Kidney epithelial cell (primary cell): ENCODE results near the gene C1QTNF12. TPM values are rescaled to one million over a fixed set of nuclear protein-coding genes. Genes with fewer than 3 reads are reported as not detected.

Source experiments
- DNase-seq: peaks from one replicate; pipeline ENCODE4 v3.0.0-alpha.2; 2010; ENCODE audit warnings: low read depth
- H3K27me3 ChIP-seq: 2 replicates; pipeline ENCODE4 v1.6.0; 2011; ENCODE audit warnings: low read length; ENCODE audit not compliant: control insufficient read depth, insufficient read depth
- H3K36me3 ChIP-seq: 2 replicates; pipeline ENCODE4 v1.5.1; 2011; ENCODE audit warnings: low read length; ENCODE audit not compliant: control insufficient read depth, insufficient read depth
- H3K4me3 ChIP-seq: 2 replicates; pipeline ENCODE4 v1.5.1; 2011; ENCODE audit warnings: low read depth, mild to moderate bottlenecking, control low read depth, low read length
- total RNA-seq: library from RNA; depleted of rRNA; stranded (reverse); fragments of >200 nt; gene quantifications from 2 replicates; pipeline ENCODE4 v1.2.3, GENCODE V29; 2015
- TF ChIP-seq, protein P1 (sequence below): IDR thresholded peaks from 2 replicates; pipeline ENCODE4 v1.5.1; 2011; ENCODE audit warnings: mild to moderate bottlenecking, moderate library complexity, low read length, control low read depth, inconsistent platforms; ENCODE audit not compliant: insufficient read depth, poor library complexity, severe bottlenecking

C1QTNF12 gene
- total RNA-seq, 1 donor from 2014 or later, result 0.88 TPM

DNA sequence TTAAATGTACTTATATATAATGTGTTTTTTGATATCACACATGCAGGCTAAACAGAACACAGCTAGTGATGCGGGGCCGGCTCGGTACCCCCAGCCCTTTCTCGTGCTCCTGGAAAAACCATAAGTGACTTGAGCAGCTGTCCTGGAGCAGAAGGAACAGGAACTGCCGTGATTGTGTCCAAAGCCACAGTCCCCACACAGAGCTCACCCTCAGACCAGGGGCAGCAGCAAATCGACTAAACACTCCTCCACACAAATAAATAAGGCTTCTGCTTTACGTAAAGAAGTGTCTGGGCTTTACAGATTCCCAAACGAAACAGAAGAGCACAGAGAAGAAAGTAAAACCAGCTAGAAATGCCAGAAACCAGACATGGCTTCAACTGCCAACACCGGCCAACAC is 17.5 kb upstream of the C1QTNF12 start:
- no peak overlapping the region for H3K4me3 ChIP-seq
- no peak for DNase-seq
- TF ChIP-seq, protein P1, sequence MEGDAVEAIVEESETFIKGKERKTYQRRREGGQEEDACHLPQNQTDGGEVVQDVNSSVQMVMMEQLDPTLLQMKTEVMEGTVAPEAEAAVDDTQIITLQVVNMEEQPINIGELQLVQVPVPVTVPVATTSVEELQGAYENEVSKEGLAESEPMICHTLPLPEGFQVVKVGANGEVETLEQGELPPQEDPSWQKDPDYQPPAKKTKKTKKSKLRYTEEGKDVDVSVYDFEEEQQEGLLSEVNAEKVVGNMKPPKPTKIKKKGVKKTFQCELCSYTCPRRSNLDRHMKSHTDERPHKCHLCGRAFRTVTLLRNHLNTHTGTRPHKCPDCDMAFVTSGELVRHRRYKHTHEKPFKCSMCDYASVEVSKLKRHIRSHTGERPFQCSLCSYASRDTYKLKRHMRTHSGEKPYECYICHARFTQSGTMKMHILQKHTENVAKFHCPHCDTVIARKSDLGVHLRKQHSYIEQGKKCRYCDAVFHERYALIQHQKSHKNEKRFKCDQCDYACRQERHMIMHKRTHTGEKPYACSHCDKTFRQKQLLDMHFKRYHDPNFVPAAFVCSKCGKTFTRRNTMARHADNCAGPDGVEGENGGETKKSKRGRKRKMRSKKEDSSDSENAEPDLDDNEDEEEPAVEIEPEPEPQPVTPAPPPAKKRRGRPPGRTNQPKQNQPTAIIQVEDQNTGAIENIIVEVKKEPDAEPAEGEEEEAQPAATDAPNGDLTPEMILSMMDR, result no peak
- H3K36me3 ChIP-seq, result peaks cover 1% of the 10 kb centered on the region
- H3K27me3 ChIP-seq, result no peaks in the 10 kb centered on the region

DNA sequence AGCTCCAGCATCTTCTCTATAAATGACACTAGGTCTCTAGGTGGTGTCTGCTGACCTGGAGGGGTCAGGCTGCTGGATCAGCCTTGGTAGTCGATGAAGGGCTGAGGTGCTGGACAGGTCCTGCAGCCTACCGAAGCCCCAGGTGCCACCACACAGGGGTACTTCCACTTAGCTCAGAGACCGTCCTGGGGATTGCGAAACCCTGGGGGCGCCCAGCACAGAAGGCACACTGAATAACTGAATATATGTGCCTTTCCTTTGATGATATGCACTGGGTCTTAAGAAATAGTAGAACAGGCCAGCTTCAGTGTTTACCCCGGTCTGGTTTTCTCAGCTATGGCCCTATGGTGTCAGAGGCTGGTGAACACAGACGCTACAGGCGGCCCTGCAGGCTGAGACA is 16.2 kb upstream of the C1QTNF12 start:
- DNase-seq, result no peak
- TF ChIP-seq, protein P1, result no peak
- H3K36me3 ChIP-seq, result peaks cover 2% of the 10 kb centered on the region

DNA sequence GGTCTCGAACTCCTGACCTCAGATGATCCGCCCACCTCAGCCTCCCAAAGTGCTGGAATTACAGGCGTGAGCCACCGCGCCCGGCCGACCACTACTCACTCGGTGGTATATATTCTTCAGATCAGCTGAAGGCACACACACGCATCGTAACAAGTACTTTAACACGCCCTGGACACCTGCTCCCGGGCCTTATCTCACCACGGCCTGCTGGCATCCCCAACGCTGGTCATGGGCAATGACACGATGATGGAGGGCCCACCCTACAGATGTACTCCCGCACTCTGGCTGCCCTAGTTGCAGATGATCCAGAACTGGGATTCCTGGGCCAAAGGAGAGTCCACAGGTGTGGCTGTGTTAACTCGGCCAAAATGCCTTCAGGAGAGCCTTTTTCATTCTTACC is 15.5 kb upstream of the C1QTNF12 start:
- no peaks in the 10 kb centered on the region for H3K27me3 ChIP-seq
- DNase-seq, result no peak
- H3K36me3 ChIP-seq, result peaks cover 2% of the 10 kb centered on the region
- no peak overlapping the region for H3K4me3 ChIP-seq
- TF ChIP-seq, protein P1, result no peak

More for the DNA sequence above, 16.2 kb upstream of the C1QTNF12 start:
- Histone ChIP-seq H3K4me3 (no peak overlapping the region), H3K27me3 (no peaks in the 10 kb centered on the region)

DNA sequence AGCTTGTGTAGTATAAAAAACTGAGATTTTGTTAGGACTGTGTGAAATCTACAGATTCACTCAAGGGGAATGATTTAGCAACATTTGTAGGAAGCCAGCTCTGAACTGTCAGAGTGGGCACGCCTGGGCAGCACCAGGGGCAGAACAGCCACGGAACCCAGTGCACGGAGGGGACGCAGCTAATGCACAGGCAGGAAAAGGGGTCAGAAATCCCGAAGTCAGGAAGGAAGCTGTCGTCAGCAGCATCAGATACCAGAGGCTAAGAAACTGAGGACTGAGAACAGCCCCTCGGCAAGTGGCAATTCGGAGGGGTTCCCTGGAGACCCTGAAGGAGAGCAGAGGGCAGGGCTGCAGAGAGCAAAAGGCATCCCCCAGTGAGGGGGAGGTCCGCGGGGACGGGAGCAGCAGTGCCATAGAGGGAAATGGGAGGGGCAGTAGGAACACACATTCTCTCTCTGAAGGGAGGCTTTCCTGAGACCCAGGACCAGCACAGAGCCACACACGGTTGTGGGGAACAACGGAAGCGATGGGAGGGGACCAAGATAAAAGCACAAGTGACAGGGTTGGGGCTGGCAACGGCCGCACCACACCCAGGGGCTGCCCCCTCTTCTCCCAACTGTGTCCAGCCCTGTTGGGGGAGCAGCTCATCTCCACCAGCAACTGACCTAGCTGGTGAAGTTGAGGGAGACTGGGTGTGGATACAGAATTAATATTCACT is 14.5 kb upstream of the C1QTNF12 start:
- Histone ChIP-seq H3K36me3 (peaks cover 2% of the 10 kb centered on the region), H3K4me3 (no peak overlapping the region), H3K27me3 (no peaks in the 10 kb centered on the region)
- TF ChIP-seq, protein P1, result no peak
- no peak for DNase-seq

DNA sequence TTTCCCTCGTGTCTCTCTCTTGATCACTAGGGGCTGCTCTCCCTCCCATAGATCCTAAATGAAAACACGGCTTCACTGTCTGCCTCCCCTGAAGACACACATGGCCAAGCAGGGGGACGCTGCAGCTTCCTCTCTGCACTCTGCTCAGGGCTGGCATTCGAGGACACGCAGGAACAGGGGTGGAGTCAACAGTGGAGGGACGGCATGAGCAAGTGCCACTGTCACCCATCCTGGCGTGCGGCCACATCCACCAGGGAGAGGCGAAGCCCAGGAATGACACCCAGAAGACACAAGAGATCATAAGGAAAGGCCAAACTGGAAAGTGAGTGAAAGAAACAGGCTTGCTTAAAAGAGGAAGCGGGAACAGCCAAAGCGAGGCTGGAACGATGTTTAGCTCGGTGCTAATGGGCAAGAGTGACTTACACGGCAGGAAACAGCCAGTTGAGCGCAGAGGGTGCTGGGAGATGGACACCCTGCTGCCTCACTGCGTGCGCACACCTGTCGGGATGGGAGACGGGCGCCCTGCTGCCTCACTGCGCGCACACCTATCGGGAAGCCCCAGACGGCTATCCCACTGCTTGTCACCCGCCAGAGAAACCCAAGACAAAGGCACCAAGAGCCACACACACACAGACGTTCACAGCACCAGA is 13.6 kb upstream of the C1QTNF12 start:
- Histone ChIP-seq H3K4me3 (no peak overlapping the region), H3K36me3 (peaks cover 1% of the 10 kb centered on the region), H3K27me3 (no peaks in the 10 kb centered on the region)
- TF ChIP-seq, protein P1, result no peak
- no peak for DNase-seq
